OCI-LY7 (cell line): ENCODE results near the gene WSB1. TPM values are rescaled to one million over a fixed set of nuclear protein-coding genes. Genes with fewer than 3 reads are reported as not detected.

Experiments used
- BruUV-seq: library from RNA; stranded (reverse); fragments of 400-500 nt; replicated peaks from 2 replicates; lab custom pipeline; 2021; lab: Mats Ljungman, UMichigan
- CTCF ChIA-PET: fragments of 300-600 bp; sonication (Branson Sonifier 250); formaldehyde crosslinking; loops from one replicate; lab custom pipeline; 2022; ENCODE audit warnings: antibody characterized with exemption; ENCODE audit not compliant: unreplicated experiment; lab: Charles Lee
- POLR2A ChIA-PET: fragments of 300-600 bp; sonication (Branson Sonifier 250); formaldehyde crosslinking; loops from one replicate; lab custom pipeline; 2022; ENCODE audit warnings: antibody characterized with exemption; lab: Charles Lee
- DNase-seq: peaks from one replicate; pipeline ENCODE4 v3.0.0-alpha.2; 2015; ENCODE audit warnings: low spot score
- H2AFZ ChIP-seq: fragments of 200-600 bp; sonication (generic), shearing (Covaris generic); 2 replicates; pipeline ENCODE4 v1.6.1; 2014; ENCODE audit warnings: mild to moderate bottlenecking, antibody characterized with exemption, low read length, moderate library complexity
- H3K27ac ChIP-seq: fragments of 200-600 bp; sonication (generic); 2 replicates; pipeline ENCODE4 v1.5.1; 2014; ENCODE audit warnings: mixed run types, low read depth, mild to moderate bottlenecking, moderate library complexity, low read length, inconsistent platforms; ENCODE audit not compliant: poor library complexity, severe bottlenecking
- H3K36me3 ChIP-seq: fragments of 200-600 bp; sonication (generic); 2 replicates; pipeline ENCODE4 v1.6.1; 2014; ENCODE audit warnings: mild to moderate bottlenecking, antibody characterized with exemption, low read length, moderate library complexity, mixed read lengths; ENCODE audit not compliant: insufficient read depth
- H3K4me1 ChIP-seq: fragments of 200-600 bp; sonication (generic); 2 replicates; pipeline ENCODE4 v1.5.1; 2014; ENCODE audit warnings: mild to moderate bottlenecking, low read length; ENCODE audit not compliant: insufficient read depth, poor library complexity, severe bottlenecking
- H3K4me2 ChIP-seq: fragments of 200-600 bp; sonication (generic); 2 replicates; pipeline ENCODE4 v1.6.1; 2014; ENCODE audit warnings: mild to moderate bottlenecking, low read length
- H3K4me3 ChIP-seq: fragments of 200-600 bp; sonication (generic); 2 replicates; pipeline ENCODE4 v1.5.1; 2014; ENCODE audit warnings: mild to moderate bottlenecking, low read depth, low read length; ENCODE audit not compliant: poor library complexity, severe bottlenecking
- H3K79me2 ChIP-seq: fragments of 200-600 bp; sonication (generic); 2 replicates; pipeline ENCODE4 v1.6.1; 2016; ENCODE audit warnings: low read depth, mild to moderate bottlenecking, low read length, moderate library complexity, mixed read lengths; ENCODE audit not compliant: insufficient read depth
- H3K9me2 ChIP-seq: fragments of 200-600 bp; sonication (generic); 2 replicates; pipeline ENCODE4 v1.6.1; 2016; ENCODE audit warnings: mild to moderate bottlenecking, low read length, mixed read lengths; ENCODE audit not compliant: insufficient read depth
- H3K9me3 ChIP-seq: fragments of 200-600 bp; sonication (generic); 2 replicates; pipeline ENCODE4 v1.6.1; 2014; ENCODE audit warnings: mild to moderate bottlenecking, mixed run types, low read length, mixed read lengths
- H4K20me1 ChIP-seq: fragments of 200-600 bp; sonication (generic); 2 replicates; pipeline ENCODE4 v1.6.1; 2014; ENCODE audit warnings: mild to moderate bottlenecking, antibody characterized with exemption, low read length, moderate library complexity, mixed read lengths; ENCODE audit not compliant: insufficient read depth
- CTCF ChIP-seq: fragments of 200-600 bp; sonication (generic); conservative IDR thresholded peaks from 2 replicates; pipeline ENCODE4 v1.5.1; 2014; ENCODE audit warnings: mild to moderate bottlenecking, antibody characterized with exemption, low read length, moderate library complexity, mixed read lengths
- EZH2phosphoT487 ChIP-seq: fragments of 200-600 bp; sonication (generic); IDR thresholded peaks from 2 replicates; pipeline ENCODE4 v1.6.1; 2018; ENCODE audit warnings: low read depth, borderline replicate concordance, mild to moderate bottlenecking, mixed run types, antibody characterized with exemption, low read length, moderate library complexity, mixed read lengths
- intact Hi-C: fragments of 100-400 bp; cut with micrococcal nuclease; formaldehyde crosslinking; loops from one replicate; pipeline ENCODE4 v1.10.0; 2022; ENCODE audit not compliant: unreplicated experiment
- total RNA-seq, 2 experiments: library from RNA; depleted of rRNA in 1 of 2; stranded (reverse); fragments of >200 nt in 1 of 2; shearing (Covaris generic) in 1 of 2; gene quantifications; 2 replicates each; pipeline ENCODE4 v1.2.3, GENCODE V29; 2014 to 2022

The WSB1 gene
- total RNA-seq, 2 experiments from 2014 or later, result 115 to 118 TPM

DNA sequence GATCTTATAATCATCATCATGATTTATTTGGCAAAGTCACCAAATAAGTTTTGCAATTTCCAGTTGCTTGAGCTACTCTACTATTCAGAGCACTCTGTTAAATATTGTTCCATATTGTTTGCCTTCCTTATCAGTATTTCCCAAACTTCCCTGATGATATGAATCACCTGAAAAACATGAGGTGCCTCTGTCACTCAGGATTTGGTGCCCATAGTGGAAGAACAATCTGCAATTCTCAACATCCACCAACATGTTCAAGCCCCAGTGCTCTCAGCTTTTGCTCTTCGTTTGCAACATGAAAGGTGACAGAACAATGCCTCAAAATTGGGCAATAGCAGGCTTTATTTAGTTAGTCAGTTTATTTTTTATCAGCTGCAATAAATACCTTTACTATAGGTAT, 28.6 kb upstream of the WSB1 start:
- Histone ChIP-seq H4K20me1 (no peaks in the 10 kb centered on the region), H3K79me2 (no peaks in the 10 kb centered on the region), H3K36me3 (no peaks in the 10 kb centered on the region), H2AFZ (no peak overlapping the region), H3K4me3 (no peak overlapping the region), H3K4me1 (no peaks in the 10 kb centered on the region), H3K9me3 (no peaks in the 10 kb centered on the region), H3K27ac (no peak overlapping the region), H3K9me2 (no peaks in the 10 kb centered on the region), H3K4me2 (no peak overlapping the region)
- DNase-seq, result no peak
- intact Hi-C loops, result no loop called here
- no TSS peak for BruUV-seq
- TF ChIP-seq EZH2phosphoT487 (no peak), CTCF (no peak)
- ChIA-PET CTCF (no interaction called here), POLR2A (interaction anchor here (1.0 kb wide), 1 partner anchor 29 kb away, joined by 3 read pairs; the partner anchor contains the start of gene WSB1)

- Histone ChIP-seq H3K36me3 (no peaks in the 10 kb centered on the region), H3K9me2 (no peaks in the 10 kb centered on the region), H2AFZ (no peak overlapping the region), H3K9me3 (no peaks in the 10 kb centered on the region), H3K4me1 (no peaks in the 10 kb centered on the region), H3K4me2 (no peak overlapping the region), H3K27ac (no peak overlapping the region), H3K4me3 (no peak overlapping the region), H3K79me2 (no peaks in the 10 kb centered on the region), H4K20me1 (no peaks in the 10 kb centered on the region)
- TF ChIP-seq EZH2phosphoT487 (no peak), CTCF (no peak)
- intact Hi-C loops, result no loop called here
- no TSS peak for BruUV-seq
- DNase-seq, result no peak
- CTCF ChIA-PET, result no interaction called here
- POLR2A ChIA-PET, result interaction anchor here (0.7 kb wide), 1 partner anchor 382 kb away, joined by 3 read pairs; no protein-coding TSS in a partner anchor
Measured at GRCh38 chr17:27266228-27266627, 27.7 kb upstream of the WSB1 start.

DNA sequence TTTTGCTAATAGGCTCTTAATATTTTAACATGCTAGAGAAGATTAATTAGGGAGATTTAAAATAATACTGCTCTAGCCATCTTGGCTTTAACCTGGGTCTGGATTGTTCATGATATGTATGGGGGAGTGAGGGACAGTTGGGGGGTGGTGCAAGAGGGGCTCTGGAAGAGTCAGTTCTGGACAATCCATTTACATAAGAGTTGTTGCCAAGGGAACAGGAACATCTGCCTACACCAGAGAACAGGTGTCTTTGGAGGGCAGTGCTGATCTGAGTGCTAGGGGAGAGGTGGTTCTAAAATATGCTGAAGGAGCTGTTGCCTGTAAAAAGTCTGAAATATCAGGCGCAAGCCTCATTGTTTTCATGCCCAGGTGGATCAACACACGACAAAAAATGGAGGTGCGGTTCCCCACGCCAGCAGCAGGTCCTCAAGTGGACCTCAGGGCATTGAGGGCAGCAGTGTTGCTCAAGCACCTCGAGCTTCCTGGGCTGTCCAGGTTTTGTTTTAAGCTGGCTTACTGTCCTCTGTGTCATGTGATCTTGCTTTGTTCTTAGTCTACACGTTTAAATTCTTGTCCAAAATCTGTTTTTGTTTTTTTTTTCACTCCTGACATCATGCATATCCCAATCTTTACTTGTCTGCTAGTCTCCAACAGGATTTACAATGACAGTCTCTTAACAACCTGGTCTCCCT, 25.4 kb upstream of the WSB1 start:
- Histone ChIP-seq H3K4me2 (no peak overlapping the region), H3K79me2 (no peaks in the 10 kb centered on the region), H4K20me1 (no peaks in the 10 kb centered on the region), H2AFZ (no peak overlapping the region), H3K9me2 (no peaks in the 10 kb centered on the region), H3K9me3 (no peaks in the 10 kb centered on the region), H3K36me3 (no peaks in the 10 kb centered on the region), H3K27ac (no peak overlapping the region), H3K4me3 (no peak overlapping the region), H3K4me1 (no peaks in the 10 kb centered on the region)
- no peak for DNase-seq
- no peak for TF ChIP-seq CTCF
- no peak for TF ChIP-seq EZH2phosphoT487
- ChIA-PET CTCF (interaction anchor here (0.6 kb wide), 1 partner anchor 28 kb away, joined by 3 read pairs; no protein-coding TSS in a partner anchor), POLR2A (interaction anchor here (0.8 kb wide), 1 partner anchor 62 kb away, joined by 3 read pairs; no protein-coding TSS in a partner anchor)
- BruUV-seq, result no TSS peak
- intact Hi-C loops, result no loop called here
